ENCODE measurements around the gene DUSP5.

DNA sequence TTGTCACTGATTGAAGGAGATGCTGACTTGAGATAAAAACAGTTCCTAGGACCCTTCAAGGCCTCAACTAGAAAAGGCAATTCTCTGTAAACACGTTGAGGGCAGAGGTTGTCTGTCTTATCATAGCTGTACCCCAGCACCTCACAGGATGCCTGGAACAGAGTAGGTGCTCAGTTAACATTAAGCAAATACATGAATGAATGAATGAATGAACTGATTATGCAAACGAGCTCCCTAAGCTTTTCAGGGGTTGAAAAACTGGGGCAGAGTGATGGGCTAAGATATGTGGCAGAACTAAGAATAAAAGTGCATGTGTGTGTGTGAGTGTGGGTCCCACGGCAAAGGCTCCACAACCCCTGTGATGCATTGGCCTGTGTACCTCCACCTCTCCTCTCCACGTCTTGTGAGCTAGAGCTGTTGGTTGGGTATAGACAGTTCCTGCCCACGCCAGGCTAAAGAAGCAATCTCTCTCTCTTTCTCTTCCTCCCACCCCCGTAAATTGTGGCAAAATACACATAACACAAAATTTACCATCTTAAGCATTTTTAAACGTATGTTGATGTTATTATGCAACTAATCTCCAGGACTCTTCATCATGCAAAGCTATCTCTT lies 48.9 kb downstream of the DUSP5 start:
- TF ChIP-seq, protein P1, sequence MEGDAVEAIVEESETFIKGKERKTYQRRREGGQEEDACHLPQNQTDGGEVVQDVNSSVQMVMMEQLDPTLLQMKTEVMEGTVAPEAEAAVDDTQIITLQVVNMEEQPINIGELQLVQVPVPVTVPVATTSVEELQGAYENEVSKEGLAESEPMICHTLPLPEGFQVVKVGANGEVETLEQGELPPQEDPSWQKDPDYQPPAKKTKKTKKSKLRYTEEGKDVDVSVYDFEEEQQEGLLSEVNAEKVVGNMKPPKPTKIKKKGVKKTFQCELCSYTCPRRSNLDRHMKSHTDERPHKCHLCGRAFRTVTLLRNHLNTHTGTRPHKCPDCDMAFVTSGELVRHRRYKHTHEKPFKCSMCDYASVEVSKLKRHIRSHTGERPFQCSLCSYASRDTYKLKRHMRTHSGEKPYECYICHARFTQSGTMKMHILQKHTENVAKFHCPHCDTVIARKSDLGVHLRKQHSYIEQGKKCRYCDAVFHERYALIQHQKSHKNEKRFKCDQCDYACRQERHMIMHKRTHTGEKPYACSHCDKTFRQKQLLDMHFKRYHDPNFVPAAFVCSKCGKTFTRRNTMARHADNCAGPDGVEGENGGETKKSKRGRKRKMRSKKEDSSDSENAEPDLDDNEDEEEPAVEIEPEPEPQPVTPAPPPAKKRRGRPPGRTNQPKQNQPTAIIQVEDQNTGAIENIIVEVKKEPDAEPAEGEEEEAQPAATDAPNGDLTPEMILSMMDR (conservative IDR thresholded peaks at IDR 0.05; ENCODE audit: low read length) = no peak
- TF ChIP-seq EZH2phosphoT487 (IDR thresholded peaks at IDR 0.05; ENCODE audit: borderline replicate concordance, low read depth, low read length) = no peak

Data from OCI-LY7 (cell line).